Right lobe of liver (tissue), 4 donors: ENCODE results near the gene SERINC3.

Experiments used
- POLR2A ChIP-seq: fragments of 450-650 bp; IDR thresholded peaks from one replicate; pipeline ENCODE4 v1.6.1; 2017; ENCODE audit warnings: antibody characterized with exemption, mild to moderate bottlenecking
- TF ChIP-seq, protein P1 (sequence below), 4 donors: fragments of 200-600 bp in 3 of 4; fragments of 450-650 bp in 1 of 4; IDR thresholded peaks; one replicate each; pipeline versions ENCODE4 v1.5.1 to v1.8.0; 2016 to 2022; ENCODE audit warnings: antibody characterized with exemption in 4 of 4, mild to moderate bottlenecking in 2 of 4
- donor health status: DM: no; HTN: no; CAD: no.
- donor health status: DM: no; HTN: no; CAD: no.
- donor health status: DM: no; HTN: yes; CAD: no.

DNA sequence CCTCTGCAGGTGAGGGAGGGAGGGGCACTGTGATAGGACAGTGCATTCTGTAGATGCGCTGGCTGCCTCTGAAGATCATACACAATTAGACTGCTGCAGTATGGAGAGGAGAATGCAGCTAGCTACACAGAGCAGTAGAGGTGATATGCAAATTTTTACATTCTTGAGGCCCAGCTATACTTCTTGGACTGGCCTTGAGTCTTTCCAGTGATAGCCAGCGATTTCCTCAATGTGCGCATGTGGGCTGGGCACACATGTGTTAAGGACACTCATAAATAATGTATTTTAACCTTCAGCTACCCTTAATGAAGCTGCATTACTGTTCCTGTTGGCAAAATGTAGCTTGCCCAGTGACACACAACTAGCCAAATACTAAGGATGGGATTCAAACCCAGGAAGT is 27.2 kb downstream of the SERINC3 start:
- TF ChIP-seq, protein P1, sequence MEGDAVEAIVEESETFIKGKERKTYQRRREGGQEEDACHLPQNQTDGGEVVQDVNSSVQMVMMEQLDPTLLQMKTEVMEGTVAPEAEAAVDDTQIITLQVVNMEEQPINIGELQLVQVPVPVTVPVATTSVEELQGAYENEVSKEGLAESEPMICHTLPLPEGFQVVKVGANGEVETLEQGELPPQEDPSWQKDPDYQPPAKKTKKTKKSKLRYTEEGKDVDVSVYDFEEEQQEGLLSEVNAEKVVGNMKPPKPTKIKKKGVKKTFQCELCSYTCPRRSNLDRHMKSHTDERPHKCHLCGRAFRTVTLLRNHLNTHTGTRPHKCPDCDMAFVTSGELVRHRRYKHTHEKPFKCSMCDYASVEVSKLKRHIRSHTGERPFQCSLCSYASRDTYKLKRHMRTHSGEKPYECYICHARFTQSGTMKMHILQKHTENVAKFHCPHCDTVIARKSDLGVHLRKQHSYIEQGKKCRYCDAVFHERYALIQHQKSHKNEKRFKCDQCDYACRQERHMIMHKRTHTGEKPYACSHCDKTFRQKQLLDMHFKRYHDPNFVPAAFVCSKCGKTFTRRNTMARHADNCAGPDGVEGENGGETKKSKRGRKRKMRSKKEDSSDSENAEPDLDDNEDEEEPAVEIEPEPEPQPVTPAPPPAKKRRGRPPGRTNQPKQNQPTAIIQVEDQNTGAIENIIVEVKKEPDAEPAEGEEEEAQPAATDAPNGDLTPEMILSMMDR (IDR thresholded peaks at IDR 0.05), result no peak
- no peak for TF ChIP-seq POLR2A
